GM20431 (cell line): ENCODE measurements around the gene STRIT1.

Experiments used
- in situ Hi-C: fragments of 300-500 bp; cut with MseI, MboI; formaldehyde crosslinking; loops from one replicate; pipeline ENCODE4 v1.15.0; 2020; ENCODE audit warnings: low sequenced_read_pairs; ENCODE audit not compliant: unreplicated experiment

STRIT1 gene

DNA sequence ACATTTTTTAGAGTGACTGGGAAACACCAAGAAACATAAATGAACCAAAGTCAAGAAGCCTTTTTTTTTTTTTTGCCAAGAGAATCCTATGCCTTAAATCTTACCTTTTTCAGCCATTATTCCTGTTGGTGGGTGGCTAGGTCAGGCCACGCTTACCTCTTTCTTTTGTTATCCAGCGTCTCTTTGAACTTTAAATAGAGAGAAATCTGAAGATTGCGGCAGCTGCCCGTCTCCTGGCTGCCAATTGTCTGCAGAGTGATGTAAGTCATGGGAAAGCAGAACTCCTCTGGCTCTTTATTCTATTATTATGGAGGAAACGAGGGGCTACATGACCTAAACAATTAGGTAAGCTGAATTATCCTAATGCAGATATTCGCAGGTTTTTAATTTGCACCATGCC lies at the start of gene STRIT1:
STRIT1 (minus strand) TSS at position 168 of the 400 bp plus-strand sequence.
- in situ Hi-C loops: no loop called here

DNA sequence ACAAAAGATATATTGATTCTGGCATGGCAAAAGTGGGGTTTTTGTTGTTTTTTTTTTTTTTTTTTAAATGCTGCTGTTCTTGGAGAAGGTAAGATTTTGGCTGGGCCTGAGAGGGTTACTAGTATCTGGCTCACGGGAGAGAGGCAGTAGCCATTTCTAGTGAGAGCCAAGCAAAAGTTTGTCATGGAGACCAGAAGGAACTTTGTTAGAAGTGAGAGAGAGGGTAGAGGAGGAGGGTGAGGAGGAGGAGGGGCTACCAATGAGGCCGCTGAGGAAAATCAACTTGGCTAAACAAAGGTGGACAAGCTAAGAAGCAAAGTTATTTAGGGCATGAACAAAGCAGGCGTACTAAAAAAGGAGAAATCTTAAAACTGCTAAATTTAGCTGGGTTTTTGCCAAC lies 48.9 kb upstream of the STRIT1 start:
- in situ Hi-C loops: no loop called here

DNA sequence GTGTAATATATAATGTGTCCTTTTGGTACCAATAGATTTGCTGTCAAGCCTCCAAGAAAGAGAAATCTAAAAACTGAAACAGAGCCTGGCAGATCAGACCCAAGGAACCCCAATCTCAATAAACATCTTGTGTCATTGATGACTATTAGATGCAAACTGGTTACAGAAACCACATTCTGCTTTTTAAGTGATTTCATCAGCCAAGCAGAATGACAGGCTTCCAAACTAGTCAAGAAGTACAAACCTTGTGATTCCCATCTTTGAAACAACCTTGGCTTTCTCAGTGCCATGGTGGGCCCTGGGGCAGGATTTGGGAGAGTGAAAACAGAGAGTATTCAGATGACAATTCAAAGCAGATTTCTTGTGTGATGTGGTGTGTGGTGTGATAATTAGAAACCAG lies 45.6 kb upstream of the STRIT1 start:
- in situ Hi-C loops: no loop called here

DNA sequence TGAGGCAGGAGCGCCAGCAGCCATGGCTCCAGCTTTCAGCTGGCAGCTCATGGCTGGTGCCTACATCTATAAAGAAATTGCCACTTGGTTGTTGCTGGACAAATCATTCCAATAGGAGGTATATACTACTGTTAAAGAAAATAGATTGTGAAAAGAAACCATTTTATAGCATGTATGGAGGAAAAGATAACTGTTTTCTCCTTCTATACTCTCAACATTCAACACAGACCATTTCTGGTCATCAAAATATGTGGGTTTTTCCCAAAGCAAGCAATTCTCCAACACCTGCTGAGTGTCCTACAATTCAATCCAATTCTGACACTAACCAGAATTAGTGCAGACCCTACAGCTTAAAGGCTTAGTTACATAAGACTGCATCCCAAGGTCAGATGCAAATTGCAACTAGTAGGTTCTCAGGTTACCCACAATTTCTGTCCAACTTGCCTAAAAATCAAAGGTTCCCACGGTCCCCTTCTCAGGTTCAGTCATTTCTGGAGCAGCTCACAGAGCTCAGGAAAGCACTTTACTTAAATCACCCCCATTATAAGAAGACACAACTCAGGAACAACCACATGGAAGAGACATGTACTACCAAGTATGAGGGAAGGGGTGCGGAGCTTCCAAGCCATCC lies 42.4 kb upstream of the STRIT1 start:
- in situ Hi-C loops: no loop called here

DNA sequence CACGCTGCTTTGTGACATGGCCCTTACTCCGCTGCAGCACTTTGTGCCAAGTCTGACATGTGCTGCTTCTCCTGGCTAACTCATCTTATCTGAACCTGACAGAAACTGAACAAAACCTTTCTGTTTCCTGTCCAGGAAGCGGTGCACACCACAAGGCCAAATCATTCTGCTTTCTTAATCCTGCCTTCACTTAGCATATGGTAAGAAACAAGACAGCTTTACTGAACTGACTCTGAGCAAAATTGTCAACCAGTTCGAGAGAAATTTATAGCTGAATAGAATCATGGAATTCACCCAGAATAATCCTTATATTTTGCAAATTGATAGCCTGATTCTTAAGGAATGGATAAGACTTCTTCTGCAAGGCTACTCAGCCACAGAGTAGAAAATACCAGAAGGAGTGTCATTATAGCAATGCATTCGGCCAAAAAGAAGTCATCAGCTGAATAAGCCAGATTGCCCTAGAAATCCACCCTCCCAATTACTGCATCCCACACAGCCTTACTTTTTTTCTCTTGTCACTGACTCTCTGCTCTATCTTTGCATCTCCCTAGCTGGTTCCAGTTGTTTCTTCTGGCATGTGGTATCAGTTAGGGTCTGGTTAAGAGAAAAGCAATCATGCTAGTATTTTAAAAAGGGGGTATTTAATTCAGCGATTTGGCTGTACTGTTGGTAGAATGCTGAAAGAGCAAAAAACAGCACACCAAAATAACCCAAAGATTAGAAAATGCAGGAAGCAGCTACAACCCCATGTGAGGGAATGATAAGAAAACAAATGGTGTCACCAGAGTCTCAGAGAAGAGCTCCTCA lies 41.6 kb upstream of the STRIT1 start:
- in situ Hi-C loops: no loop called here

DNA sequence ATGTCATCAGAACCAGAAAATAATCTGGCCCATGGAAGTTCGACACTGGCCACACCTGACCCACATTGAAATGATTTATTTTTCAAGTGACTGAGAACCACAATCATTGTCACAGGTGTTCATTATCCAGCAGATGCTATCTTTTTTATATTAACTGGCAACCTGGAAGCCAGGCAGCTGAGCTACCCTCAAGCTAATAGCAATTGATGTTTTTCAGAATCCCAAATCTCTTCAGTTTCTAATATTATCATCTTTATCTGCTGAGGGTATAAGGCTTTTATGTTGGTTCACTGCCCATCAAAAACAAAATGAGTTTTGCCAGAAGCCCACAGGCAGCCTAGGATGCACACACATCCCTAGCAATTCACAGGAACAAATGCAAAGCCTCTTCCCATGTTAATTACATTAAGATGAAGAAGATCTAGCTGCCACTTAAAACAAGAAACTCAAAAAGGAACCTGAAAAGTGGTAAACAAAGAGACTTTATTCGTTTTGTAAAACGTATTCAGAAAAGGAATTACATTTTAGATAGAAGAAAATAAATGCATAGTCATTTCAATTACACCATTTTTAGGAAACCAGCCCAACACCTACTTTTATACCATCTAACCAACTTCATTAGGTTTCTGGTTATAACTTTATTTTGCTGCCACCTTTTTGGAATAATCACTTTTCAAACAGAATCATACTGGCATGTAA lies 40.9 kb upstream of the STRIT1 start:
- in situ Hi-C loops: no loop called here

DNA sequence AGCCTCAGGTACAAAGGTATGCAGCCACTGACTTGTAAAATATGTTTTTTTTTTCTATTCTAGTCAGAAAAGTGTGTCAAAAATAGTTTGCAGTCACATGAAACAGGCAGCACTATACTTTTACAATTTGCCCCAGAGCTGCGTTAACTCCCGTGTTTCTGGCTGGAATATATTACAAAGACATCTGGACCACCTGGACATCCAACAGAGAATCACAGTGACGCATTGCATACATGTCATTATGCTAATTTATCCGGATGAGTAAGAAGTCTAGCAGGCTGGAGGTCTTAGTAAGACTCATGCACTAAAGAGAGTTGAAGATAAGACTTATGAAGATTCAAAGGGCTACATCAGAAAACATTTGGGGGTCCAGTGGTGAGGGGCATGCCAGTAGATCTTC lies 39.2 kb upstream of the STRIT1 start:
- in situ Hi-C loops: no loop called here

DNA sequence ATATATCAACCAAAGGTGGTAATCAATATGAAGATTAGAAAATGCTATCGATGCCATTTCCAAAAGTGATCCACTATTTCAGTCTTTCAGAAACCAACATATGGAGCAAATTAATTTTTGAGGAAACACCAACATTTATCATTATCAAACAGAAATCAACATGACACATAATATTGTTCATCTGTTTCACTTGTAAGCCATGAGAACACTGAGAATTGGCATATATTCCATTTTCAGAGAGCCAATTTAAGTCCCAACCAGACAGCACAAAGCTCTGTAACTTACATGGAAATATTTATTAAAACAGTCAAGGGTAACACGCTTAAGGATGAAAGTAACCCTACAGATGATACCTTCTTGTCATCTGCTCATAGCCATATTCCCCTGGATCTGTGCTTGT lies 37.6 kb upstream of the STRIT1 start:
- in situ Hi-C loops: no loop called here

DNA sequence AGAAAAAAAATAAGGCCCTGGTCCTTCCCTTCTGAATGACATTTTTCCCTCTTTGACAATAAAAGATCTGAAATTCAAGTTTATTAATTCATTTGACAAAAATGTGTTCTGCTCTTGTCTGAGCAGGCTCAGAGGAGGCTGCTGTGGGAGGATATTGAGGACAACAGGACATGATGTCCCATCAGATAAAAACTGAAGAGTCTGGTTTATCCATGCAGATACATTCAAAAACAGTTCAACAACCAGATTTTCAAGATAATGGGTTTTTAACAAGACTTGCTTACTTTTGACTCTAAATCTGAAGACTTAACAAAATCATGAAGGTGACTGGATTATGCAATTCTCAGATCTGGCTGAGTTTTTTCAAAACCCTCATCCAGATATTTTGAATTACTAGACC lies 36.9 kb upstream of the STRIT1 start:
- in situ Hi-C loops: no loop called here

DNA sequence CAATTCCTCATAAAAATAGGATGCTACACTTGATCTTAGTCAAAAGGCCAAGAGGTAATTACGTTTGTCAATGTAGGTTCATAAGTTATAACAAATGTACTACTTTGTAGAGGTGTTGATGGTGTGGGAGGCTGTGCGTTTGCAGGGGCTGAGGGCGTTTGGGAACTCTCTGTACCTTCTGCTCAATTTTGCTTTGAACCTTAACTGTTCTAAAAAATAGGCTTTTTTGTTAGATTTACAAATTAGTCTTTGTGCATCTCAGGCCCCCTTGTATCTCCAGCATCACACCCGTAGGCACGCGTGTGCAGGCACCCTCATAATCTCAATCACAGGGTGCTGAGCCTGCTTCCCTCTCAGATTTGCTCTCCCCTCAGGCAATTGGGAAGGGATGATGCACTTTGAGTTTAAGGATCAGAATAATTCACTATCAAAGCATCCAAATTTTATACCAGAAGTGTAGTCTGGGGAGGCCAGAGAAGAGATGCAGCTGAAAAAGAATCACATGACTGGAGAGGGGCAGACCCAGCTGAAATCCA lies 36.1 kb upstream of the STRIT1 start:
- in situ Hi-C loops: no loop called here

DNA sequence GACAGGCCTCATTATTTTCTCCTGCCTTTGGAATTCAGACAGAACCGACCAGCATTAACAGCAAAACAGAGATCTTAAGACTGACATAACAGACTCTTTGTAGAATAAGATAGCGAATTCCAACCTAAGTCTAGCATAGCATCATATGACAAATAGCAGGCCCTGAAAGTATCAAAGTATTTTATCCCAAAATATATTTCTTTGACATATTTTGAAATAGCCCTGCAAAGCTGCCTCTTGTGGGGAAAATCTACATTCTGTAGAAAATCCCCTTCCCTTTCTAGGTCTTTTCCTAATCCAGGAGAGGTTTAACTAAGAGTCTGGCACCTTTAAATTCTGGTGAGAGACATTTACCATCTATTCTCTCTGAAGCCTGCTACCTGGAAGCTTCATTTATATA lies 34.4 kb upstream of the STRIT1 start:
- in situ Hi-C loops: no loop called here

DNA sequence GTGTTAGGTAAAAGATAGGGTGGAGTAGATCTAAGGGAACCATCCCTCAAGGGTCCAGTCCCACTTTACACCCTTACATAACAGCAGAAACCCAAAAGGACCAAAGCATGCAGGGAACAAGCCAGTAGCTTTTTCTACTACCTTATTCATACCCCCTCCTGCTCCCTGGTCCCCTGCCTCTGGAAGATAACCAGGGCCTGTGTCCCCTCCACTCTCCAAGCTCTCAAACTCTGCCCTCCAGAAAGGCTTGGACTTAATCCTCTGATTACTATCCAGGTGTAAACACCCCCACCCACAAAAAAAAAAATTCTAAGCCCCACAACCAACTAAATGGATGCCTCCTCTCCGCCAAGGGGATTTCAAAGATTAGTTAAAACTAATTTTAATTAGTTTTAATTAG lies 33.9 kb upstream of the STRIT1 start:
- in situ Hi-C loops: no loop called here

DNA sequence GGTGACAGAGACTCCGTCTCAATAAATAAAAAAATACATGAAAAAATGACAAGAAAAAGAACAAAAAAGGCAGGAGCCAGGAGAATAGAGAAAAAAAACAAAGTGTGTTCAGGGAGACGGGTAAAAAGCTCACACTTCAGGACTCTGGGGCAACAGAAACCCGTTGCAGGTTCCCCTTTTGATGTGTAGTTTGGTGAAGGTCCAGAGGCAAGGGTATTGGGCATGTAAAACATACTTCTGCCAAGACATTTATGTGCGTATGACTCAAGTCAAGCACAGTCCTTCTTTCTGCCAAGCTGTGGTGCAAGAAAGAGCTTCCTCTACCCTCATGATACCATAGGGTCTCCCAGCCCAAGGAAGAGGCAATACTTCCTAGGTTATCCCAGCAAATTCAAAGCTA lies 33.4 kb upstream of the STRIT1 start:
- in situ Hi-C loops: no loop called here

DNA sequence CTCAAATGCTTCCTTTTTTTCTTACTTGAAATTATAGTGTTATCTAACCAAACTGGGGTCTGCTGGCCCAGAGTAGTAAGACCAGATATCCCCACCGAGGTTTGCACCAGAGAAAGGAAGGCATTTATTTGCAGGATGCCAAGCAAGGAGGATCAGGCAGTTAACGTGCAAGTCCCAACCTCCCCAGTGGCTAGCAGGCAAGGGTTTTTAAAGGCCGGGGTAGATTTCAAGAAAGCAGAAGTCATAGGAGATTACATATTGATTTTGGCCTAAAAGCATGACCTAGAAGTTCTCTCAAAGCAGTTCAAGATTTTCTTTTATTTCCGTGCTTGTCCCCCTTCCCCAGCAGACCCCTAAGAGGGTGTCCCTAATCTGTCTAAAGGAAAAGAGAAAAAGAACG lies 32.8 kb upstream of the STRIT1 start:
- in situ Hi-C loops: no loop called here

DNA sequence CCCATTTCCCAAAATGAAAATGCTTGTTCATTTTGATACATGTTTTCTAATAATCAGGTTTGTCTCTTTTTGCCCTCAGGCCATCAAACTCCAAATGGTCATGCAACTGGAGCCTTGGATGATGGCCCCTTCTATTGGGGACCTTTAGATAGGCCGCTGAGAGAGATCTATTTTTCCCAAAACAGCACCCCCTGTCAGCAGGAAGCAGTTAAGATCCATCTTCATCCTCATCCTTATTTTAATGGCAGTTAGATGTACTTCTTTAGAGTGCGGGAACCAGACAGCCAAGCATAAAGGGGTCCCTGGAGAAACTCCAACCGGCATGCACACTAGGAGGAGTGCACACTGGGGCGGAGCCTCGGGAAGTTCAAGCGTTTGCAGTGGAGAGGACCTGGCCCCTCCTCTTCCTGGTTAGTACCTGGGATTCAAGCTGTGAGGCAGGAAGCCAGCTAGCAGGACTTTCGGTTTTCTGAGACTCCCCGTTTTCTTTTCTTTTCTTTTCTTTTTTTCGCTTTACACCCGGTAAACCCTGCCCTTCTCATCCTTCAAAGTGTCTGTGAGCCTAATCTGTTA lies 31.9 kb upstream of the STRIT1 start:
- in situ Hi-C loops: no loop called here

DNA sequence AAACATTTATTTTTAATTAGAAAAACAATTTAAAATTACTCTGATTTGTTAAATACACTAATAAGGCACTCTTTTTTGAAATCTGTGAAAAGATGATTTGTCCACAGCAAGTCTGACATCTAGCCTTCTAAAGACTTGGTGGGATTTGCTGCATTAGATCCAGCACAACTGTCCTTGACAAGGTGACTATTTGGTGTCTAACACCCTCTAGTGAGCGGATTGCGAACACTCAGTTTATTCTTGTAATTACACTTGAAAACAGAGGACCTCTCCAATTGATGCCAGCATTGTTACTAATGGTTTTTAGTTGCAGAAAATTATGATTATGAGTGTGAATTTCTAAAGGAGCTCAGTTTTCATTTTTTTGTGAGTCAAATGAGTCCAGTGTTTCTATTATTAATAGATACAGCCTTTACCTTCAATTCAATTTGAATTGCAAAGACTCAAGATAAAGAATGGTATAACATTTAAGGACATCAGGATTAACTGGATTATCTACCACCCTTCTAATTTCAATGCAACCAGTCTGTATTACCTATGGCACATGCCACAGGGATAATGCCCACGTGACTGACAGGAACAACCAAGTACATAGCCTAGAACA lies 29.7 kb upstream of the STRIT1 start:
- in situ Hi-C loops: loop anchor here (25.0 kb wide), 1 partner anchor 986 kb away; no protein-coding TSS in a partner anchor

DNA sequence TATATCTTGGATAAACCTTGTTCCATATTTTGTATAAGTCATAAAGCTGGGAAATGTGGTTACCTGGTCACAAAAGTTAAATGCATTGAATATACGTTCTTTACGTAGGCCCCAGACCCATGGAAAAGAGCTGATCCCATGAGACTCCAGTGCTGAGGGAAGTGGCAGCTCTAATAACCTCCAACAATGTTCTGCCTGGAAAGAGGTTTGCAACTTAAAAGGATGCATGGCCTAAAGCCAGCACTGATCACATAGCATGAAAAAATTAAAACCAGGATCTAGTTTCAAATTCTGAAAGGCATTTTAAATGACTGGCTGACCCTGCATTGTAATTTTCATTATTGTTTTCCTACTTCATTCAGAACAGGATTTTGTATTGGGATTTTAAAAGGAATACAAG lies 27.9 kb upstream of the STRIT1 start:
- in situ Hi-C loops: loop anchor here (25.0 kb wide), 1 partner anchor 984 kb away; no protein-coding TSS in a partner anchor

DNA sequence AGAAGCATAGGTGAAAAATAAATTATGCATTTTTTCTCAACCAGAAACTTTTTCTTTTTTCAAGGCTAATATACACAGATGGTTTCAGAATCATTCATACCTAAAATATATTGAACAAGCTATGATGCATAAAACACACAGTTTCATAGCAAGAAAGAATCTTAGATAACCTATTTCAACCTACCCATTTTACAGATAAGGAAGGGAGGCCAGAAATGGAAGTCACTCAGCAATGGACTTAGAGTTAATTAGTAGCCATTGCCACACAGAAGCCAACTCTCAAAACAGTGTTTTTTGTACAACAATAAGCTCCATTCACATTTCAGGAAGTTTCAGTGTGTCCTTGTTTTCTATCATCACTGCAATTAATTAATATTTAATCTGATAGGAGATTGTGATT lies 27.5 kb upstream of the STRIT1 start:
- in situ Hi-C loops: loop anchor here (25.0 kb wide), 1 partner anchor 984 kb away; no protein-coding TSS in a partner anchor

DNA sequence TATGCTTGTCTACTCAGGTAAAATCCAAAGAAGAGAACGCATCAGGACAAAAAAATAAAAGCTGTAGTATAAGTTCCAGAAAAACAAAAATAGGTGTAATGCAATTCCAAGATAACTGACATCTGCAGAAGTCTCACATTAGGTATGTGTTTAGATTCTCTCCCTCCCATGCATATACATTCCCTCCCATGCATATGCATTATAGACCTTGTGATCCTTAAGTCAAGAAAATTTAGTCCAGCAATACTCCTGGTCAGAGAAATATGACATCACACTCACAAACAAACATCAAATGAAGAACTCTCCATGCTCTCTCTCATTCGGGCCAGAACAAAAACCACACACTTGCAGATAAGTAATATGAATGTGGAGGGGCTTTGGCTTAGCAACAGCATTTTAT lies 25.3 kb upstream of the STRIT1 start:
- in situ Hi-C loops: loop anchor here (25.0 kb wide), 1 partner anchor 981 kb away; no protein-coding TSS in a partner anchor

DNA sequence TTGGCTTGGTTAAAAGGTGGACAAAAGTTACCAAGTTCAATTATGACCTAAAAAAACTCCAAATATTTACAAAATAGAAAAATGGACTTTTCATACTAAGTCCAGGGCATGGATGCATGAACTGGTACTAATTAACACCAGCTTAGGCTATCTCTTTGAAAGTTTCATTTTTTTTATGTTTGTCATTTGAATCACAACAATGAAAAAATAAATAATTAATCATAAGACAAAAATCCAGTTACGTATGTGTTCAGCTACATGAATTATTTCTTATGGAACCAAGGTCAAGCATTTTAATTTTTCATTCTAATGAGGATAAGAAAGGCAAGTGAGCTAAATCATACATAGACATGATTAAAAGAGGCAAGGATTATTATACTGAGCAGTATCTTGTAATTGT lies 23.7 kb upstream of the STRIT1 start:
- in situ Hi-C loops: loop anchor here (25.0 kb wide), 1 partner anchor 980 kb away; no protein-coding TSS in a partner anchor
